PFSK-1 (cell line): Measurements from ENCODE around the gene MYOF.

Experiments used
- FOXP2 ChIP-seq: optimal IDR thresholded peaks from 2 replicates; pipeline ENCODE3; 2011; ENCODE audit warnings: borderline replicate concordance, control low read depth, inconsistent platforms; ENCODE audit not compliant: insufficient read depth; ENCODE audit errors: extremely low read length, extremely low read depth
- POLR2AphosphoS5 ChIP-seq: IDR thresholded peaks from 2 replicates; pipeline ENCODE4 v1.6.1; 2012; ENCODE audit warnings: low read depth, mild to moderate bottlenecking, control low read depth, low read length, moderate library complexity
- REST ChIP-seq, 2 experiments: IDR thresholded peaks; 2 replicates each; pipeline versions ENCODE4 v1.6.1 to v1.8.0; 2011 to 2012; ENCODE audit warnings: low read depth in 2 of 2, low read length in 2 of 2, control low read depth in 1 of 2, inconsistent platforms in 1 of 2, mild to moderate bottlenecking in 1 of 2, moderate library complexity in 1 of 2; ENCODE audit not compliant: insufficient read depth in 1 of 2
- SIN3A ChIP-seq: IDR thresholded peaks from 2 replicates; pipeline ENCODE4 v1.6.1; 2012; ENCODE audit warnings: mild to moderate bottlenecking, low read length, moderate library complexity, borderline replicate concordance; ENCODE audit not compliant: insufficient read depth
- TAF1 ChIP-seq: IDR thresholded peaks from 2 replicates; pipeline ENCODE4 v1.6.1; 2012; ENCODE audit warnings: low read length, control low read depth, borderline replicate concordance; ENCODE audit not compliant: insufficient read depth

Gene MYOF

GRCh38 chr10:93447019-93447418 lies 35.1 kb downstream of the MYOF start:
- TF ChIP-seq TAF1 (no peak), FOXP2 (no peak), SIN3A (no peak), REST (IDR thresholded peaks at IDR 0.05; ENCODE audit: insufficient read depth in 1 of 2, low read depth in 2 of 2, low read length in 2 of 2) (no peak), POLR2AphosphoS5 (no peak)

GRCh38 chr10:93445978-93446720 lies 36.0 kb downstream of the MYOF start:
- no peak for TF ChIP-seq REST (IDR thresholded peaks at IDR 0.05; ENCODE audit: insufficient read depth in 1 of 2, low read depth in 2 of 2, low read length in 2 of 2)
- no peak for TF ChIP-seq TAF1
- TF ChIP-seq SIN3A, result no peak
- no peak for TF ChIP-seq POLR2AphosphoS5
- no peak for TF ChIP-seq FOXP2

GRCh38 chr10:93445097-93445960 lies 36.8 kb downstream of the MYOF start:
- TF ChIP-seq REST (IDR thresholded peaks at IDR 0.05; ENCODE audit: insufficient read depth in 1 of 2, low read depth in 2 of 2, low read length in 2 of 2) (no peak), FOXP2 (peak; percentile 38)

- TF ChIP-seq REST (IDR thresholded peaks at IDR 0.05; ENCODE audit: insufficient read depth in 1 of 2, low read depth in 2 of 2, low read length in 2 of 2) (no peak), POLR2AphosphoS5 (no peak), TAF1 (no peak)
Observed at GRCh38 chr10:93443481-93443880, 38.7 kb downstream of the MYOF start.
